Astrocyte (in vitro differentiated cells and primary cell): ENCODE data around the gene KCNQ1. TPM values are rescaled to one million over a fixed set of nuclear protein-coding genes. Genes with fewer than 3 reads are reported as not detected.

Experiments used
- DNase-seq: peaks from one replicate; pipeline ENCODE4 v3.0.0-alpha.2; 2010; ENCODE audit warnings: low read depth
- FAIRE-seq: peaks from 2 replicates; lab custom pipeline; 2011; peaks lifted over from hg19 to GRCh38; lab: Jason Lieb, UNC
- H2AFZ ChIP-seq: 2 replicates; pipeline ENCODE4 v1.6.0; 2012; ENCODE audit warnings: low read depth, low read length, inconsistent platforms
- H3K27ac ChIP-seq: 2 replicates; pipeline ENCODE4 v1.5.1; 2011; ENCODE audit warnings: low read depth, low read length, inconsistent platforms
- H3K27me3 ChIP-seq: 2 replicates; pipeline ENCODE4 v1.6.0; 2011; ENCODE audit warnings: low read length, inconsistent platforms; ENCODE audit not compliant: insufficient read depth
- H3K36me3 ChIP-seq: 2 replicates; pipeline ENCODE4 v1.5.1; 2011; ENCODE audit warnings: low read length, inconsistent platforms; ENCODE audit not compliant: insufficient read depth
- H3K4me1 ChIP-seq: 2 replicates; pipeline ENCODE4 v1.5.1; 2011; ENCODE audit warnings: low read length, inconsistent platforms; ENCODE audit not compliant: insufficient read depth
- H3K4me2 ChIP-seq: 2 replicates; pipeline ENCODE4 v1.6.0; 2012; ENCODE audit warnings: low read length, inconsistent platforms
- H3K4me3 ChIP-seq: 2 replicates; pipeline ENCODE4 v1.5.1; 2011; ENCODE audit warnings: low read depth, mild to moderate bottlenecking, low read length, inconsistent platforms; ENCODE audit not compliant: insufficient read depth
- H3K79me2 ChIP-seq: 2 replicates; pipeline ENCODE4 v1.6.0; 2012; ENCODE audit warnings: mild to moderate bottlenecking, low read length, inconsistent platforms; ENCODE audit not compliant: insufficient read depth
- H3K9ac ChIP-seq: 2 replicates; pipeline ENCODE4 v1.6.0; 2012; ENCODE audit warnings: mild to moderate bottlenecking, low read length, inconsistent platforms
- H3K9me3 ChIP-seq: 2 replicates; pipeline ENCODE4 v1.5.1; 2012; ENCODE audit warnings: low read depth, mild to moderate bottlenecking, low read length, inconsistent platforms; ENCODE audit not compliant: insufficient read depth
- H4K20me1 ChIP-seq: 2 replicates; pipeline ENCODE4 v1.6.0; 2012; ENCODE audit warnings: low read length, inconsistent platforms; ENCODE audit not compliant: insufficient read depth
- H3K27ac Mint-ChIP-seq: one replicate; pipeline ENCODE4 v1.8.0; 2021; ENCODE audit warnings: mild to moderate bottlenecking, mixed read lengths; ENCODE audit not compliant: unreplicated experiment
- H3K27me3 Mint-ChIP-seq: one replicate; pipeline ENCODE4 v1.8.0; 2021; ENCODE audit warnings: low read depth, mixed read lengths; ENCODE audit not compliant: unreplicated experiment
- H3K36me3 Mint-ChIP-seq: one replicate; pipeline ENCODE4 v1.8.0; 2021; ENCODE audit warnings: low read depth, mixed read lengths; ENCODE audit not compliant: unreplicated experiment
- H3K4me1 Mint-ChIP-seq: one replicate; pipeline ENCODE4 v1.8.0; 2021; ENCODE audit warnings: low read depth, mixed read lengths; ENCODE audit not compliant: unreplicated experiment
- H3K4me3 Mint-ChIP-seq: one replicate; pipeline ENCODE4 v1.8.0; 2021; ENCODE audit warnings: mild to moderate bottlenecking, moderate library complexity, mixed read lengths; ENCODE audit not compliant: unreplicated experiment
- H3K9me3 Mint-ChIP-seq: one replicate; pipeline ENCODE4 v1.8.0; 2021; ENCODE audit warnings: mild to moderate bottlenecking, mixed read lengths; ENCODE audit not compliant: unreplicated experiment
- CTCF ChIP-seq: IDR thresholded peaks from 2 replicates; pipeline ENCODE4 v1.5.1; 2011; ENCODE audit warnings: low read depth, mild to moderate bottlenecking, inconsistent platforms, low read length, moderate library complexity; ENCODE audit not compliant: insufficient read depth
- EZH2 ChIP-seq: IDR thresholded peaks from 2 replicates; pipeline ENCODE4 v1.6.1; 2012; ENCODE audit warnings: mild to moderate bottlenecking, low read length, inconsistent platforms; ENCODE audit not compliant: insufficient read depth
- total RNA-seq: library from RNA; stranded (reverse); gene quantifications from 2 replicates; pipeline ENCODE4 v1.2.1, GENCODE V29; 2021

Gene KCNQ1
- total RNA-seq, 1 donor from 2014 or later = not detected

DNA sequence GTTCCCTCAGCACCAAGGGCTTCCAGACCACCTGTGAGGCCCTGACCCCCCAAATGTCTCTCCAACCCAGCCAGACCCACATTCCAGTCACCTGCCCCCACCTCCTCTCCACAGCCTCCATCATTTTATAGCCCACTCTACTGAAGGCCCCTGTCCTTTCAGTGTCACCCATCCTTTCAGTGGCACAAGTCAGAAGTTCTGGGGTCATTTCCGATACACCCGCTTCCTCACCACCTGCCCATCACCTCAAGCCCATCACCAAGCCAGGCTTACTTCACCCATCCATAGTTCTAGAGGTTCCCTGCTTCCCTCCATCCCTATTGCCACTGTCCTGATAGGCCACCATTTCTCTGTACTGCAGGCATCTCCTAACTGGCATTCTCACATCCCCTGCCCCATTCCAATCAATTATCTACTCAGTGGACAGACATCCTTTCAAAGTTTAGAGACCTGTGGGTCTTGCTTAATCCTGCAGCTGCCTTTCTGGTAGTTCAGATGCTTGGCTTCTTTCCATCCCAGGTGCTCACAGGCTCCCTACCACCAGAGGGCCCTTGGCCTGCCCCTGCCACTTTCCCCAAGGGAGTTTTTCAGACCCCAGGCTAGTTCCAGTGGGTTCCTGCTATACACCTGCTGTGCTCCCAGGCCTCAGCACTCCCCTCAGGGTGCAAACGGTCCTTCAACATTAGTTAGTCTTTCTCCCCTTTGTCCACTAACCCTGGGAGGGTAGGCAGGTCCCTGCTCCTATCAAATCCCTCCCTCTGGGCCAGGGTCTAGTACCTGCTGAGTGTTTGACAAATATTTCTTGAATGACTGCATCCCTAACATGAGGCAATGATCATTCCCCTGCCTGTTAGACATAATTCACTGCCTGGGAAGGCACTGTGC, 247.4 kb downstream of the KCNQ1 start:
- Mint-ChIP-seq H3K4me3 (peak overlapping the region; percentile 56), H3K9me3 (no peaks in the 10 kb centered on the region), H3K4me1 (peaks cover 37% of the 10 kb centered on the region), H3K27ac (no peak overlapping the region), H3K36me3 (peaks cover 9% of the 10 kb centered on the region), H3K27me3 (peaks cover 15% of the 10 kb centered on the region)
- Histone ChIP-seq H3K79me2 (peaks cover 100% of the 10 kb centered on the region), H3K9me3 (no peaks in the 10 kb centered on the region), H3K9ac (no peak overlapping the region), H2AFZ (no peak overlapping the region), H3K36me3 (no peaks in the 10 kb centered on the region), H3K27ac (no peak overlapping the region), H3K4me2 (no peak overlapping the region), H4K20me1 (peaks cover 100% of the 10 kb centered on the region), H3K4me1 (peaks cover 4% of the 10 kb centered on the region), H3K4me3 (no peak overlapping the region), H3K27me3 (no peaks in the 10 kb centered on the region)
- DNase-seq (no peak), FAIRE-seq (no peak)
- no peak for TF ChIP-seq CTCF
- TF ChIP-seq EZH2 = no peak

- no peaks in the 10 kb centered on the region for H3K9me3 Mint-ChIP-seq
- H3K4me1 ChIP-seq = peaks cover 4% of the 10 kb centered on the region
- H3K36me3 ChIP-seq = no peaks in the 10 kb centered on the region
- no peaks in the 10 kb centered on the region for H3K9me3 ChIP-seq
- DNase-seq (no peak), FAIRE-seq (no peak)
- peak overlapping the region; percentile 47 for H3K27ac Mint-ChIP-seq
- H3K9ac ChIP-seq = no peak overlapping the region
- no peak overlapping the region for H2AFZ ChIP-seq
- TF ChIP-seq EZH2 (no peak), CTCF (no peak)
- H3K27me3 ChIP-seq = no peaks in the 10 kb centered on the region
- no peak overlapping the region for H3K4me3 Mint-ChIP-seq
- H3K4me1 Mint-ChIP-seq = peaks cover 36% of the 10 kb centered on the region
- peaks cover 9% of the 10 kb centered on the region for H3K36me3 Mint-ChIP-seq
- no peak overlapping the region for H3K27ac ChIP-seq
- no peak overlapping the region for H3K4me3 ChIP-seq
- H4K20me1 ChIP-seq = peaks cover 100% of the 10 kb centered on the region
- peaks cover 16% of the 10 kb centered on the region for H3K27me3 Mint-ChIP-seq
- H3K4me2 ChIP-seq = no peak overlapping the region
- peaks cover 100% of the 10 kb centered on the region for H3K79me2 ChIP-seq
Measured at GRCh38 chr11:2693271-2694261, 248.8 kb downstream of the KCNQ1 start.
